ENCODE measurements around the gene LTB.

LTB gene

GRCh38 chr6:31546958-31547726 lies 35.1 kb downstream of the LTB start, which contains the start of gene NFKBIL1:
Gene NFKBIL1, plus strand, starts transcription at chr6:31547608. Its CDS starts 87 bp downstream, at chr6:31547695.
- ATAC-seq = peak; percentile 91

DNA sequence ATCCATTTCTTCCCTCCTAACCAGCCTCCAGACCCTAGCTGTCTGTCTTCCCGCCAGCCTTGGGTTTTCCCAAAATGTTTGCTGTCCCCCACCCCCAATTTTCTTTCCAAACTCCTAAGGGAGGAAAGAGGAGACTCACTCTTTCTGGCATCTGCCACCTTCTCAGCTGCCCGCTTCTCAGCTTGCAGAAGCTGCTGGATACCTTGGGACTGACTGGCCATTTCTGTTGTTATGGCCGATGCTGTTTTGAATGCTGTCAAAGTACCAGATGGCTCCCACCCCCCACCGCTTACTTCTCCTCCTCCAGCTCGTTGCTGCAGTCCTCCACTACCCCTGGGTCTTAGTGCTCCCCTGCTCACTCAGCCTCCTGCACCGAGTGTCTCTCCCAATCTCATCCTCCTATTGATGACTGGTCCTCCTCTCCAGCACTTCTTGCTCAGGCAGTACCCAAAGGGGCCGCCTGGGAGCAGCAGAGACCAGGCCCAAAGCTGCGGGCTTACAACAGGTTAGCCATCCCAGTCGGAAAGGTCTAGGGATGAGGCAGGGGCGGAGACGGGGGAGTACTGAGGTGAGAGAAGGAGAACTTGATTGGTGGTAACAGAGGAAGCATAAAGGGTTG lies 35.8 kb downstream of the LTB start, which contains the start of gene ATP6V1G2:
ATP6V1G2 (minus strand) TSS at position 270 of the 619 bp plus-strand sequence; CDS start at position 221, 49 bp downstream.
- ATAC-seq = peak; percentile 57 to 58

- ATAC-seq = no peak
Observed at GRCh38 chr6:31545291-31545690, 36.9 kb downstream of the LTB start.

GRCh38 chr6:31544676-31545075 lies 37.5 kb downstream of the LTB start:
- ATAC-seq = no peak

- no peak for ATAC-seq
Observed at GRCh38 chr6:31543639-31544038, 38.6 kb downstream of the LTB start.

DNA sequence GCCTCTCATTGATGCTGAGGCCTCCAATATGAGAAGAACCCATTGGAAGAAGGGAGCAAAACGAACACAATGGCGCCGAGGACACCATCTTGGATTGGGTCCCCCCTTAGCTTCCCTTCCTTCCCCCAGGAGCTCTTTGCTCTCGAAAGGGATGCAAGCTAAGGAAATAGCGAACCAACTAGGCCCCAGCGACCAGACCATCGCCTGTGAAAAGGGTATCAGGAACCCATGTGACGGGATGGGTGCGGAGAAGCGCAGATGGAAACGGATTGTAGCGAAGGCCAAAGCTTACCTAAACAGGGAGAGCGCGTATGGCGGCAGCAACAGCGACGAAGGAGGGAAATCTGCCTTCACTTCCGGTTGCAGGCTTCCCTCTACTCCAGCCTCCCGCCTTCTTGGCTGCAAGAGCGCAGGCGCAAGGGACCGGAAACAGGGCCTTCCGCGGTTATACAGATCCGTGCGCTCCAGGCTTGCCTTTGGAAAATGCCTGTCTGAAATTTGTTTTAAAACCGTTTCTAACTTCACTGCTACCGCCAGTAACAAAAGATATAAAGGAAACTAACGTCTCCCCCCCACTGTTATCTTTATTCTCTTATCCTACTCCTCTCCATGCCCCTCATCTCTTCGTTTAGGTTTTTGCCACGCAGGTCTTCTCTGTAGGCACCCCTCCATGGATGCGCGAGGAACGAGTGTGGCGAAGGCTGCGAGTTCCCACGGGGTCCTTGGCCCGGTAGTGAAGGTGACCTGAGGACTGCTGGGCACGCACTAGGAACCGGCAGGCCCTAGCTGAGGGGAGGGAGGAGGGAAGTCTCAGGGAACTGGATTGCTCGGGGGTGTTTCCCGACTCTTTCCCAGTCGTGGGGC lies 40.3 kb downstream of the LTB start, which contains the start of gene DDX39B:
DDX39B (minus strand) TSS at position 346 of the 864 bp plus-strand sequence. CDS start 1,471 bp downstream, outside the sequence.
- peak; percentile 77 to 85 for ATAC-seq

GRCh38 chr6:31541059-31541657 lies 41.1 kb downstream of the LTB start:
- peak; percentile 6 to 18 for ATAC-seq

GRCh38 chr6:31540640-31541039 lies 41.6 kb downstream of the LTB start:
- no peak for ATAC-seq

- no peak for ATAC-seq
Observed at GRCh38 chr6:31538805-31539400, 43.3 kb downstream of the LTB start.

- ATAC-seq = peak; percentile 65 to 69
Observed at GRCh38 chr6:31535538-31536324, 46.5 kb downstream of the LTB start.

DNA sequence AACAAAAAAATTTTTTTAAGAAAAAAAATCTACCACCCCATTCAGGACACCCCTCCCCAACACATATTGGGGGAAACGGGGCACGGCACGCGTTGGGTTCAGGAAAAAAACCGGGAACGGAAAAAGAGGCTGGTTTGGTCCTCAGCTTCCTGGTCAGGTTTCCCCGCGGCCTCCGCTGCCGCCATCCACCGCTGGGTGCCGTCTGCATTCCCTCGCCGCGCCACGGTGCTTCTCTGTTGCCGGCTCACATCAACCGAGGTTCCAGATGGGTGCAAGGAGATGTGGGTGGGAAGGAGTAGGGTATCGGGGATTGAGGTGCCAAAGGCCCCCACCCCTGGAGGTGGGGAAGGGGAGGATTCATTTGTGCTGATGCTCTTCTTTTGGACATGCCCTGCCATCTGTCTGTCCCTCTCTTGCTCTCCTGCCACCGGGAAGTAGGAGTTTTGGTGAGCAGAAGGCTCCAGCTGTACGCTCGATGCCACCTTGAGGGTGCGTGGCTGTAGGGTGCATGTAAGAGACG lies 47.6 kb downstream of the LTB start:
- no peak for ATAC-seq

GRCh38 chr6:31534011-31534410 lies 48.2 kb downstream of the LTB start:
- no peak for ATAC-seq

GRCh38 chr6:31533455-31533841 lies 48.8 kb downstream of the LTB start:
- no peak for ATAC-seq

DNA sequence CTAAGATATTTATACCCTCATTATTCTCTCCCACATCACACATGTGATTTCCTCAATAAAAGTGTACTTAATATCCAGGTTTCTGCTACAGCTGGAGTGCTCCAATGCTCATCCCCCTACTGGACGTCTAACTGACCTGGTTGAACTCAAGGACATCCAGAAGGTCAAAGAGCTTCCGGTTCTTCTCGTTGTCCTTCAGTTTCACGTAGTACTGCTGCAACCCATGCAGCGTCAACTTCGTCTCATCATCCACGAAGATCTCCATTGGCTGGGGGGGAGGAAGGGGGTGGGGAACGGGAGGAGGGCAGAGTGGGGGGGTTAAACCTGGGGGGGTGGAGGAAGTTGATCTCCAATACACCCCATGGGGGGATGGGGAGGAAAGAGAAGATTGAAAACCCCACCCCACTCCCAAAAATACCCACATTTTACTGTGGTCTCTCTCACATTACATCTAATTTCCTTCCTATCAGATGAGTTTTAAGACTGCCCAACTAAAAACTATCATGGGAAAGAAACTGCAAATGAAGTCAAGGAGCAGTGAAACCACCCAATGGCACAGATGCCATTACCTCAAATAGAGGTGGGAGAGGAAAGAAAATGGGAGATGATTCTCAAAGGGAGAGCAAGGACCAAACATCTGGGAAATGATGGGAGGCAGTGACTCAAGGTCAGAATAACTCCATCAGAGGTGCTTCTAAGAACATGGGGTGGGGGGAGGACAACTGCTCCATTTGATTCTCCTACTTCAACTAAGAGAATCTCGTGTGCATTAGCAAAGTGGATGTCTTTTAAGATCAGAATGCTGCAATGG lies 49.4 kb downstream of the LTB start:
- ATAC-seq = no peak

DNA sequence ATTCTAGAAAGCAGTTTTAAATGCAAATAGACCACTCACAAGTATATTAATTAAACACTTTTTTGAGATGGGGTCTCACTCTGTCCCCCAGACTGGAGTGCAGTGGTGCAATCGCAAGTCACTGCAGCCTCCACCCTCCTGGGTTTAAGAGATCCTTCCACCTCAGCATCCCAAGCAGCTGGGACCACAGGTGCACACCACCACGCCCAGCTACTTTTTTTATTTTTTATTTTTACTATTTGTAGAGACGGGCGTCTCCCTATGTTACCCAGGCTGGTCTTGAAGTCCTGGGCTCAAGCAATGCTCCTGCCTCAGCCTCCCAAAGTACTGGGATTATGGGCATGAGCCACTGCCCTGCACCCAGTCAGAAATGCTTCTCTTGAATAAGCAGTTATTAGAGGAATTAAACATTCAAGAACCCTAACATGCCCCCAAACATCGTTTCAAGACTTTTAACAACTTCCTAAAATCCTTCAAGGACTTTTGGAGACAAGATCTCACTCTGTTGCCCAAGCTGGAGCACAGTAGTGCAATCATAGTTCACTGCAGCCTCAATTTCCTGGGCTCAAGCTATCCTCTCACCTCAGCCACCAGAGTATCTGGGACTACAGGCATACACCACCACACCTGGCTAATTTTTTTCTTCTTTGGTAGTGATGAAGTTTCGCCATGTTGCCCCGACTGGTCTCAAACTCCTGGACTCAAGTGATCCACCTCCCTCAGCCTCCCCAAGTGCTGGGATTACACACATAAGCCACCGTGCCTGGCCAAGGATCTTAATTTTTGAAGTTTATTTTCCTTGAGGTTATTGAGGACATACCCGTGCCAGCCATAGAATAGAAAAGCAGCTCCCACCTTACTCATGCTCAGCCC lies 50.2 kb downstream of the LTB start:
- ATAC-seq = no peak

DNA sequence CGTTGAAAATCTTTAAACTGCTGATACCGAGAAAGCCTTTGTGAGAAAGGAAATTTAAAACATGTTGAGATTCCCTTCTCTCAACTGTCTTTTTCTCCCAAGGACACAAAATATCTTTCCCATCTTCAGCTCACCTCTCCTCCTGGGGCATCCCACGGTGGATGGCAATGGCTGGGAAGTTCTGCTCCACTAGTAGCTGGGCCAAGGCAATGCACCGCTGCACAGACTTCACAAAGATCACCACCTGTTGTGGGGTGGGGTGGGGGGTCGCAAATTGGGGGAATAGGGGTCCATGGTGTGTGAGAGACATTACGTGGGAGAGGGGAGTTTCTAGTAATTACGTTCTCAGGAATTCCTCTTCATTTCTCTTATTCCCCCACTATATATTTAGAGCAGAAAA lies 51.1 kb downstream of the LTB start:
- no peak for ATAC-seq

DNA sequence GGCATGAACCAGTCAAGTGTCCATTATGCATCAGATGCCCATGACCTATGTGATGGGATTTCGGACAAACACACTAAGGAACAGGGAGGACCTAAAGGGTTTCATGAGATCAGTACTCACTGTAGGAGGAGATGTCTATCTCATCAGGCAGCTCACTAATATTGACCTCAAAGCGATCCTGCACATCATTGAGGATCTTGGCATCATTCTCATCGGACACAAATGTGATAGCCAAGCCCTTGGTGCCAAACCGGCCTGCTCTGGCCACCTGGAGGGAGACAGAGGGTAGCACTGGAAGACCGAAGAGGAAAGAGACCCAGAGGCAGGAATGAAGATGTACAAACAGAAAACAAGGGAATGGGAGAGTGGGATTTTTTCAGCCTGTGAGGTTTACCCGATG lies 51.6 kb downstream of the LTB start:
- no peak for ATAC-seq

All from activated CD4-positive, CD25-positive, alpha-beta regulatory T cell treated with anti-CD3 and anti-CD28 coated beads, Interleukin-2, amount 50 U/mL, for 24 hours (primary cell).